ENCODE results near the gene CASR.

CASR gene

DNA sequence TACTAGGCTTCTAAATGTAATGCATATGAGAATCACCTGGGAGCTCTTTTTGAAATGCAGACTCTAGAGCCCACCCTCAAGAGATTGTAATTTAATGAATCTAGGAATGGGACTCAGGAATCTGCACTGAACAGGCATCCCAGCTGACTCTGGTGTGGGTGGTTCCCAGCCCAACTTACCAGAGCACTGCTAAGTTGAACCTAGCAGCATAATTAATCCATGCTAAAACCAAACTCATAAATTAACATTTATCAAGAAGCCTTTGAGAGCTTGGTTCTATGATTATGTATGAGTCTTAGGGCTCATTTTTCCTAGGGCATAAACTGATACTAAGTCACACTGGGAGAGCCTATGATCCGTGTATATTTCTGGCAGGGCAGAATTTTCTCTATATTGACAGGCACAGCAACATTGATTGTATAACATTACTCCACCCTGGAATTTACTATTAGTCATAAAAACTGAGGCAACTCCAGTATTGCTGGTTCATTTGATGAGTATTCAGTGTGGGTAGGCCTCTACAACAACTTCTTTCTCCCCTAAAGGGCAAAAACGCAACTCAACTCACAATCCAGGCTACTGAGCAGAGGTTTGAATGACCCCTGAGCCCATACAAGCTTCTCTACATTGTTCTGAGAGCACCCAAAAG lies 130.9 kb downstream of the CASR start:
- no peak for DNase-seq (ENCODE audit: low read depth)
- H3K4me3 ChIP-seq (ENCODE audit: low read depth, low read length) = no peak overlapping the region

DNA sequence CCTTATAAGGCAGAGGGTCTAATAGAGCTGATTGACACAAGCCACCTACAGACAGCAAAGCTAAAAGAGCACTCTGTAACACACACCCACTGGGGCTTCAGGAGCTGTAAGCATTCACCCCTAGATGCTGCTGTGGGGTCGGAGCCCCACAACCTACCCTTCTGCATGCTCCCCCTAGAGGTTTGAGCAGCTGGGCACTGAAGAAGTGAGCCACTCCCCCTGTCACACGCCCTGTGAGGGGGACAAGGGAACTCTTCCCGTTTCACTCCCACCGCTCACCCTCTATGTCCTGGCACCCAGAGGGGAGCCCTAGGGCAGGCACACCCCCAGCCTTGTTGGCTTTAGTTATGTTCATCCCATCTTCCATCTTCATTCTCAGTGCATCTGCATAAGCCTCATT lies 132.2 kb downstream of the CASR start:
- H3K4me3 ChIP-seq (ENCODE audit: low read depth, low read length) = no peak overlapping the region
- no peak for DNase-seq (ENCODE audit: low read depth)

More for the DNA sequence above, 130.9 kb downstream of the CASR start:
- TF ChIP-seq, protein P1, sequence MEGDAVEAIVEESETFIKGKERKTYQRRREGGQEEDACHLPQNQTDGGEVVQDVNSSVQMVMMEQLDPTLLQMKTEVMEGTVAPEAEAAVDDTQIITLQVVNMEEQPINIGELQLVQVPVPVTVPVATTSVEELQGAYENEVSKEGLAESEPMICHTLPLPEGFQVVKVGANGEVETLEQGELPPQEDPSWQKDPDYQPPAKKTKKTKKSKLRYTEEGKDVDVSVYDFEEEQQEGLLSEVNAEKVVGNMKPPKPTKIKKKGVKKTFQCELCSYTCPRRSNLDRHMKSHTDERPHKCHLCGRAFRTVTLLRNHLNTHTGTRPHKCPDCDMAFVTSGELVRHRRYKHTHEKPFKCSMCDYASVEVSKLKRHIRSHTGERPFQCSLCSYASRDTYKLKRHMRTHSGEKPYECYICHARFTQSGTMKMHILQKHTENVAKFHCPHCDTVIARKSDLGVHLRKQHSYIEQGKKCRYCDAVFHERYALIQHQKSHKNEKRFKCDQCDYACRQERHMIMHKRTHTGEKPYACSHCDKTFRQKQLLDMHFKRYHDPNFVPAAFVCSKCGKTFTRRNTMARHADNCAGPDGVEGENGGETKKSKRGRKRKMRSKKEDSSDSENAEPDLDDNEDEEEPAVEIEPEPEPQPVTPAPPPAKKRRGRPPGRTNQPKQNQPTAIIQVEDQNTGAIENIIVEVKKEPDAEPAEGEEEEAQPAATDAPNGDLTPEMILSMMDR (IDR thresholded peaks at IDR 0.05; ENCODE audit: low read depth, low read length) = no peak

DNA sequence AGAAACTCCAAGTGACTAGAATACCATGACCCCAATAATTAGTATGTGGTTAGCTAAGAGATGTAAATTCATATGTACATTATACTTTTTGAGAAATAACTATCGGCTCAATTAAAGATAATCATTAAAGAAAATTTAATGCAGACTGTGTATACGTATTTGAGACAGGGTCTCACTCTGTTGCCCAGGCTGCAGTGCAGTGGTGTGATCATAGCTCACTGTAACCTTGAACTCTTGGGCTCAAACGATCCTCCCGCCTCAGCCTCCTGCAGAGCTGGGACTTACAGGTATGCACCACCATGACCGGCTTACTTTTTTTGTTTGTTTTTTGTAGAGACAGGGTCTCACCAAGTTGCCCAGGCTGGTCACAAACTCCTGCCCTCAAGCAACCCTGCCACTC lies 132.9 kb downstream of the CASR start:
- H3K4me3 ChIP-seq (ENCODE audit: low read depth, low read length) = no peak overlapping the region
- no peak for DNase-seq (ENCODE audit: low read depth)
- TF ChIP-seq MYC (IDR thresholded peaks at IDR 0.05; ENCODE audit: low read depth, low read length) (no peak), POLR2A (IDR thresholded peaks at IDR 0.05; ENCODE audit: extremely low read depth, insufficient read length) (no peak)
- TF ChIP-seq, protein P1 (IDR thresholded peaks at IDR 0.05; ENCODE audit: low read depth, low read length) = no peak
- TF ChIP-seq, protein P2, sequence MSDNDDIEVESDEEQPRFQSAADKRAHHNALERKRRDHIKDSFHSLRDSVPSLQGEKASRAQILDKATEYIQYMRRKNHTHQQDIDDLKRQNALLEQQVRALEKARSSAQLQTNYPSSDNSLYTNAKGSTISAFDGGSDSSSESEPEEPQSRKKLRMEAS (IDR thresholded peaks at IDR 0.05; ENCODE audit: low read depth, low read length) = no peak

More for the DNA sequence above, 132.2 kb downstream of the CASR start:
- TF ChIP-seq MYC (IDR thresholded peaks at IDR 0.05; ENCODE audit: low read depth, low read length) (no peak), POLR2A (IDR thresholded peaks at IDR 0.05; ENCODE audit: extremely low read depth, insufficient read length) (no peak)
- TF ChIP-seq, protein P2 (IDR thresholded peaks at IDR 0.05; ENCODE audit: low read depth, low read length) = no peak
- TF ChIP-seq, protein P1 (IDR thresholded peaks at IDR 0.05; ENCODE audit: low read depth, low read length) = no peak

DNA sequence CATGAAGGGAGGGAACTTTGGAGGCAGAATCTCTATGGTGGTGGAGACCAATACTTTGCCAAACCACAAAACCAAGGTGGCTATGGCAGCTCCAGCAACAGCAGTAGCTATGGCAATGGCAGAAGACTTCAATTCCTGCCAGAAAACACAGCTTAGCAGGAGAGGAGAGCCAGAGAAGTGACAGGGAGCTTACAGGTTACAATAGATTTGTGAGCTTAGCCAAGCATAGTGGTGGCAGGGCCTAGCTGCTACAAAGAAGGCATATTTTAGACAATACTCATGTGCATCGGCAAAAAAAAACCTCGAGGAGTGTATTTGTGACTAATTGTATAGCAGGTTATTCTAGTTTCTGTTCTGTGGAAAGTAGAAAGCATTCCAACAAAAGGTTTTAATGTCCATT lies 135.2 kb downstream of the CASR start:
- no peak for DNase-seq (ENCODE audit: low read depth)
- H3K4me3 ChIP-seq (ENCODE audit: low read depth, low read length) = no peak overlapping the region
- TF ChIP-seq POLR2A (IDR thresholded peaks at IDR 0.05; ENCODE audit: extremely low read depth, insufficient read length) = no peak
- TF ChIP-seq, protein P2 (IDR thresholded peaks at IDR 0.05; ENCODE audit: low read depth, low read length) = no peak
- TF ChIP-seq, protein P1 (IDR thresholded peaks at IDR 0.05; ENCODE audit: low read depth, low read length) = no peak

DNA sequence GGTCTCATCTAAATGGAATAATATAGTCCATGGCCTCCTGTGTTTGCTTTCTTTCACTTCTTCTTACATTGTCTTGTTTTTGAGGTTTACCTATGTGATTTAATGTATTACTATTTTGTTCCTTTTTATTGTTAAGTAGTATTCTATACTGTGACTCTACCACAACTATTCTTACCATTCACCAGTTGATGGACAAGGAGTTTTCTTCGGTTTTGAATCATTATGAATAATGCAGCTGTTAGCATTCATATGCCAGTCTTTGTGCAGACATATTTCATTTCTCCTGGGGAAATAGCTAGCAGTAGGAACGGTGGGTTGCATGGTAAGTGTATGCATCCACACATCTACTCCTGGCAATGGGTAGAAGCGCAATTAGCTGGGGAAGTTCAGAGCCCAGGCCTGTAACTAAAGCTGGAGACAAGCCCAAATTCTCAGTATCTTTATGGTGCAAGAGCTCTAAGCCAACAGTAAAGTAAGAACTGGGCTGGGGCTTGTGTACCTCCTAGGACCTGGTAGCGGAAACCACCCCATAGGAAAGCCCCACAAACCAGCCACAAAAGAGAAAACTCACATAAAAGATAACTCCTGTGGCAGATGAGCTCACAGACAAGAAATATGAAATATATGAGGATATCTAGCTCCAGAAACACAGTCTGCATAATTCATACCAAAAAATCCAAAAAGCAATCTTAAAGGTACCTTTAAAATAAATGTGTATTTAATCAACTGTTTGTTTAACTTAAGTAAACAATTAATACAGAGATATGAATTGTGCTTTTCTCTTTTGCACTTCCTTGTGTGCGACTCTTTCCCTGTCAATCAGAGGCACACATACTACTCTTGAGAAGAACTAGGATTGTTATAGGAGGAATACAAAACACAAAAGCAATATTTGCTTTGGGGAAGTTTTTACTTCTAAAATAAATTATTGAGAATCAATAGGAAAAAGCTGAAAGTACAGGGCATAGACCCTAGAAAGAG lies 138.9 kb downstream of the CASR start:
- H3K4me3 ChIP-seq (ENCODE audit: low read depth, low read length) = no peak overlapping the region
- no peak for DNase-seq (ENCODE audit: low read depth)
- TF ChIP-seq, protein P1 (IDR thresholded peaks at IDR 0.05; ENCODE audit: low read depth, low read length) = no peak
- no peak for TF ChIP-seq MYC (IDR thresholded peaks at IDR 0.05; ENCODE audit: low read depth, low read length)
- TF ChIP-seq, protein P2 (IDR thresholded peaks at IDR 0.05; ENCODE audit: low read depth, low read length) = no peak
- no peak for TF ChIP-seq POLR2A (IDR thresholded peaks at IDR 0.05; ENCODE audit: extremely low read depth, insufficient read length)
